CD4-positive, alpha-beta memory T cell (primary cell): ENCODE data around the gene SLCO3A1. TPM values are rescaled to one million over a fixed set of nuclear protein-coding genes. Genes with fewer than 3 reads are reported as not detected.

Experiments
- CTCF ChIA-PET: fragments of 350-600 bp; sonication (Branson Sonifier 250); formaldehyde crosslinking; loops from one replicate; lab custom pipeline; 2021; ENCODE audit warnings: inconsistent platforms; ENCODE audit not compliant: partially characterized antibody; lab: Charles Lee
- POLR2A ChIA-PET: fragments of 350-600 bp; sonication (Branson Sonifier 250); formaldehyde crosslinking; loops from one replicate; lab custom pipeline; 2021; ENCODE audit not compliant: partially characterized antibody; lab: Charles Lee
- DNase-seq, 5 donors: peaks; one replicate each; pipeline versions ENCODE4 v3.0.0 to v3.0.0-alpha.2; 2020 to 2022; ENCODE audit warnings: mixed read lengths in 1 of 5
- H3K27ac ChIP-seq: one replicate; pipeline ENCODE4 v1.7.0; 2013; ENCODE audit warnings: low read depth, low read length
- H3K27me3 ChIP-seq: 2 replicates; pipeline ENCODE4 v1.7.0; 2013; ENCODE audit warnings: mild to moderate bottlenecking, low read length, moderate library complexity; ENCODE audit not compliant: insufficient read depth
- H3K36me3 ChIP-seq: 2 replicates; pipeline ENCODE4 v1.7.0; 2013; ENCODE audit warnings: mild to moderate bottlenecking, low read length, moderate library complexity; ENCODE audit not compliant: insufficient read depth
- H3K4me1 ChIP-seq: 2 replicates; pipeline ENCODE4 v1.7.0; 2013; ENCODE audit warnings: mild to moderate bottlenecking, low read length, moderate library complexity; ENCODE audit not compliant: insufficient read depth
- H3K4me3 ChIP-seq, 2 donors: one replicate each; pipeline ENCODE4 v1.7.0; 2013; ENCODE audit warnings: low read length in 2 of 2, mild to moderate bottlenecking in 1 of 2
- H3K9me3 ChIP-seq, 2 donors: one replicate each; pipeline ENCODE4 v1.7.0; 2013; ENCODE audit warnings: low read length in 2 of 2, control low read depth in 1 of 2; ENCODE audit not compliant: control insufficient read depth in 1 of 2
- H3K27ac Mint-ChIP-seq, 7 donors: one replicate each; pipeline ENCODE4 v1.8.0; 2020 to 2021; ENCODE audit warnings: mixed read lengths in 7 of 7, mild to moderate bottlenecking in 6 of 7, inconsistent platforms in 3 of 7, moderate library complexity in 3 of 7
- H3K27me3 Mint-ChIP-seq, 2 donors: one replicate each; pipeline ENCODE4 v1.8.0; 2020 to 2021; ENCODE audit warnings: mixed read lengths in 2 of 2
- H3K36me3 Mint-ChIP-seq, 2 donors: one replicate each; pipeline ENCODE4 v1.8.0; 2020 to 2021; ENCODE audit warnings: mixed read lengths in 2 of 2, inconsistent platforms in 1 of 2, mild to moderate bottlenecking in 1 of 2
- H3K4me1 Mint-ChIP-seq, 4 donors: one replicate each; pipeline ENCODE4 v1.8.0; 2020 to 2021; ENCODE audit warnings: mixed read lengths in 4 of 4, mild to moderate bottlenecking in 1 of 4
- H3K4me3 Mint-ChIP-seq, 8 donors: one replicate each; pipeline ENCODE4 v1.8.0; 2020 to 2021; ENCODE audit warnings: mixed read lengths in 8 of 8, mild to moderate bottlenecking in 7 of 8, moderate library complexity in 6 of 8, inconsistent platforms in 3 of 8
- H3K9me3 Mint-ChIP-seq, 8 donors: one replicate each; pipeline ENCODE4 v1.8.0; 2020 to 2021; ENCODE audit warnings: mixed read lengths in 8 of 8, mild to moderate bottlenecking in 5 of 8, inconsistent platforms in 3 of 8, moderate library complexity in 1 of 8
- intact Hi-C: fragments of 100-400 bp; cut with micrococcal nuclease; formaldehyde crosslinking; loops from one replicate; pipeline ENCODE4 v1.15.1; 2023
- polyA plus RNA-seq, 2 donors: library from polyadenylated mRNA; unstranded; fragments of 300-500 nt; fragmentation: Illumina TruSeq; gene quantifications; one replicate each; pipeline ENCODE4 v1.2.3, GENCODE V29; 2021
- total RNA-seq, 2 experiments: library from RNA; stranded (reverse); gene quantifications; one replicate each; pipeline ENCODE4 v1.2.3, GENCODE V29; 2021

SLCO3A1 gene
- total and polyA plus RNA-seq, 4 experiments from 2014 or later = 30.9 to 61.3 (median 31.9) TPM

GRCh38 chr15:92091155-92091734 is 237.7 kb downstream of the SLCO3A1 start:
- Mint-ChIP-seq H3K4me3 (no peak overlapping the region), H3K9me3 (no peaks in the 10 kb centered on the region), H3K36me3 (peaks cover 0 to 4% of the 10 kb centered on the region in 2 donors), H3K27me3 (no peaks in the 10 kb centered on the region), H3K27ac (peak overlapping the region in 1 of 7 donors; percentile 37), H3K4me1 (peaks cover 29 to 67% (median 39%) of the 10 kb centered on the region in 4 donors)
- no peaks in the 10 kb centered on the region for H3K36me3 ChIP-seq
- ChIA-PET POLR2A (no interaction called here), CTCF (interaction anchor here (0.7 to 2.1 kb wide), 9 partner anchors 8 to 624 kb away, joined by 3 to 7 read pairs (median 5); no protein-coding TSS in a partner anchor)
- no peaks in the 10 kb centered on the region for H3K9me3 ChIP-seq
- no peaks in the 10 kb centered on the region for H3K27me3 ChIP-seq
- no peak overlapping the region for H3K27ac ChIP-seq
- peaks cover 19% of the 10 kb centered on the region for H3K4me1 ChIP-seq
- DNase-seq = no peak
- no peak overlapping the region for H3K4me3 ChIP-seq
- intact Hi-C loops = no loop called here

GRCh38 chr15:92092289-92093105 is 239.0 kb downstream of the SLCO3A1 start:
- ChIA-PET POLR2A (no interaction called here), CTCF (interaction anchor here (1.1 to 2.1 kb wide), 3 partner anchors 9 to 386 kb away, joined by 5 to 7 read pairs (median 6); no protein-coding TSS in a partner anchor)
- Histone ChIP-seq H3K36me3 (no peaks in the 10 kb centered on the region), H3K4me1 (peaks cover 32% of the 10 kb centered on the region), H3K27me3 (no peaks in the 10 kb centered on the region), H3K4me3 (no peak overlapping the region), H3K27ac (no peak overlapping the region), H3K9me3 (no peaks in the 10 kb centered on the region)
- peak overlapping the region; percentile 40 to 81 (median 55) for H3K27ac Mint-ChIP-seq
- peaks cover 39 to 80% (median 50%) of the 10 kb centered on the region in 4 donors for H3K4me1 Mint-ChIP-seq
- DNase-seq = no peak
- intact Hi-C loops = no loop called here
- H3K4me3 Mint-ChIP-seq = no peak overlapping the region
- peaks cover 0 to 2% (median 0%) of the 10 kb centered on the region in 8 donors for H3K9me3 Mint-ChIP-seq
- H3K36me3 Mint-ChIP-seq = peaks cover 2 to 10% of the 10 kb centered on the region in 2 donors
- no peaks in the 10 kb centered on the region for H3K27me3 Mint-ChIP-seq

GRCh38 chr15:92095693-92096092 is 242.2 kb downstream of the SLCO3A1 start:
- H3K4me3 Mint-ChIP-seq = peak overlapping the region in 7 of 8 donors; percentile 56 to 80 (median 67)
- peaks cover 40% of the 10 kb centered on the region for H3K4me1 ChIP-seq
- no peaks in the 10 kb centered on the region for H3K9me3 ChIP-seq
- ChIA-PET POLR2A (interaction anchor here (0.8 to 1.0 kb wide), 2 partner anchors 289 to 619 kb away, joined by 3 read pairs; no protein-coding TSS in a partner anchor), CTCF (interaction anchor here (0.8 to 3.3 kb wide), 7 partner anchors 10 to 619 kb away, joined by 3 to 13 read pairs (median 6); no protein-coding TSS in a partner anchor)
- H3K27ac ChIP-seq = peak overlapping the region; percentile 33
- peaks cover 0 to 2% (median 0%) of the 10 kb centered on the region in 8 donors for H3K9me3 Mint-ChIP-seq
- no peaks in the 10 kb centered on the region for H3K27me3 ChIP-seq
- peaks cover 10 to 19% of the 10 kb centered on the region in 2 donors for H3K36me3 Mint-ChIP-seq
- H3K4me3 ChIP-seq = no peak overlapping the region
- DNase-seq = peak; percentile 43 to 64 (median 56)
- intact Hi-C loops = no loop called here
- H3K27me3 Mint-ChIP-seq = no peaks in the 10 kb centered on the region
- H3K36me3 ChIP-seq = no peaks in the 10 kb centered on the region
- H3K27ac Mint-ChIP-seq = peak overlapping the region; percentile 84 to 97 (median 92)
- peaks cover 48 to 78% (median 57%) of the 10 kb centered on the region in 4 donors for H3K4me1 Mint-ChIP-seq

GRCh38 chr15:92097474-92098178 is 244.1 kb downstream of the SLCO3A1 start:
- H3K4me1 ChIP-seq = peaks cover 50% of the 10 kb centered on the region
- ChIA-PET POLR2A (no interaction called here), CTCF (interaction anchor here (0.5 to 3.3 kb wide), 12 partner anchors 9 to 619 kb away, joined by 3 to 19 read pairs (median 4); no protein-coding TSS in a partner anchor)
- Mint-ChIP-seq H3K27ac (peak overlapping the region; percentile 5 to 93 (median 86)), H3K9me3 (peaks cover 0 to 2% (median 0%) of the 10 kb centered on the region in 8 donors), H3K27me3 (no peaks in the 10 kb centered on the region), H3K36me3 (peaks cover 15 to 22% of the 10 kb centered on the region in 2 donors), H3K4me1 (peaks cover 53 to 87% (median 60%) of the 10 kb centered on the region in 4 donors), H3K4me3 (peak overlapping the region in 6 of 8 donors; percentile 27 to 86 (median 54))
- H3K36me3 ChIP-seq = no peaks in the 10 kb centered on the region
- DNase-seq = peak in 4 of 5 donors; percentile 42 to 48 (median 46)
- H3K4me3 ChIP-seq = no peak overlapping the region
- no peaks in the 10 kb centered on the region for H3K9me3 ChIP-seq
- H3K27me3 ChIP-seq = no peaks in the 10 kb centered on the region
- H3K27ac ChIP-seq = no peak overlapping the region
- intact Hi-C loops = no loop called here

GRCh38 chr15:92098869-92099268 is 245.4 kb downstream of the SLCO3A1 start:
- no peak overlapping the region for H3K27ac ChIP-seq
- Mint-ChIP-seq H3K4me3 (no peak overlapping the region), H3K4me1 (peaks cover 51 to 76% (median 58%) of the 10 kb centered on the region in 4 donors), H3K9me3 (peaks cover 0 to 2% (median 0%) of the 10 kb centered on the region in 8 donors), H3K27me3 (no peaks in the 10 kb centered on the region), H3K27ac (no peak overlapping the region), H3K36me3 (peaks cover 22 to 23% of the 10 kb centered on the region in 2 donors)
- peaks cover 50% of the 10 kb centered on the region for H3K4me1 ChIP-seq
- H3K36me3 ChIP-seq = no peaks in the 10 kb centered on the region
- H3K9me3 ChIP-seq = no peaks in the 10 kb centered on the region
- no peaks in the 10 kb centered on the region for H3K27me3 ChIP-seq
- intact Hi-C loops = no loop called here
- POLR2A ChIA-PET = interaction anchor here (0.6 kb wide), 1 partner anchor 388 kb away, joined by 3 read pairs; no protein-coding TSS in a partner anchor
- no peak overlapping the region for H3K4me3 ChIP-seq
- no peak for DNase-seq
- CTCF ChIA-PET = interaction anchor here (0.8 to 3.3 kb wide), 6 partner anchors 13 to 618 kb away, joined by 3 to 19 read pairs (median 10); no protein-coding TSS in a partner anchor

GRCh38 chr15:92100301-92100700 is 246.8 kb downstream of the SLCO3A1 start:
- POLR2A ChIA-PET = no interaction called here
- Histone ChIP-seq H3K27ac (no peak overlapping the region), H3K36me3 (no peaks in the 10 kb centered on the region), H3K4me3 (no peak overlapping the region), H3K9me3 (no peaks in the 10 kb centered on the region), H3K4me1 (peaks cover 40% of the 10 kb centered on the region), H3K27me3 (no peaks in the 10 kb centered on the region)
- no peak overlapping the region for H3K4me3 Mint-ChIP-seq
- H3K9me3 Mint-ChIP-seq = peaks cover 0 to 2% (median 0%) of the 10 kb centered on the region in 8 donors
- H3K27me3 Mint-ChIP-seq = no peaks in the 10 kb centered on the region
- CTCF ChIA-PET = interaction anchor here (1.5 to 1.7 kb wide), 2 partner anchors 21 to 614 kb away, joined by 6 read pairs; no protein-coding TSS in a partner anchor
- peaks cover 27% of the 10 kb centered on the region in 2 donors for H3K36me3 Mint-ChIP-seq
- no peak for DNase-seq
- H3K27ac Mint-ChIP-seq = peak overlapping the region in 1 of 7 donors; percentile 18
- peaks cover 43 to 61% (median 50%) of the 10 kb centered on the region in 4 donors for H3K4me1 Mint-ChIP-seq
- intact Hi-C loops = no loop called here
